GM23338 (cell line): ENCODE measurements around the gene PLBD1. TPM values are rescaled to one million over a fixed set of nuclear protein-coding genes. Genes with fewer than 3 reads are reported as not detected.

Experiments
- ATAC-seq: fragments of 200-7000 bp; cut with Tn5 transposase; 3 replicates; pipeline ENCODE4 v1.9.1; 2020
- DNase-seq: peaks from one replicate; pipeline ENCODE4 v3.0.0-alpha.2; 2015; ENCODE audit warnings: low spot score
- H2AFZ ChIP-seq: fragments of 200-600 bp; sonication (generic); 2 replicates; pipeline ENCODE4 v1.8.0; 2016; ENCODE audit warnings: antibody characterized with exemption, mild to moderate bottlenecking, moderate library complexity
- H3F3A ChIP-seq: fragments of 200-600 bp; sonication (generic); replicated peaks from 2 replicates; pipeline ENCODE4 v1.8.0; 2017; ENCODE audit warnings: antibody characterized with exemption, mixed run types, low read depth
- H3K27ac ChIP-seq: fragments of 200-600 bp; sonication (generic); 2 replicates; pipeline ENCODE4 v1.6.1; 2016; ENCODE audit warnings: low read depth
- H3K27me3 ChIP-seq: fragments of 200-600 bp; sonication (generic); 2 replicates; pipeline ENCODE4 v1.8.0; 2016; ENCODE audit warnings: mild to moderate bottlenecking, mixed run types, moderate library complexity; ENCODE audit not compliant: insufficient read depth
- H3K36me3 ChIP-seq: fragments of 200-600 bp; sonication (generic); 2 replicates; pipeline ENCODE4 v1.8.0; 2016; ENCODE audit warnings: mild to moderate bottlenecking; ENCODE audit not compliant: insufficient read depth
- H3K4me1 ChIP-seq: fragments of 200-600 bp; sonication (generic); 2 replicates; pipeline ENCODE4 v1.8.0; 2016; ENCODE audit warnings: mild to moderate bottlenecking, moderate library complexity; ENCODE audit not compliant: insufficient read depth
- H3K4me2 ChIP-seq: fragments of 200-600 bp; sonication (generic); 2 replicates; pipeline ENCODE4 v1.7.1; 2017; ENCODE audit warnings: mixed run types
- H3K4me3 ChIP-seq: fragments of 200-600 bp; sonication (generic); 2 replicates; pipeline ENCODE4 v1.6.1; 2016; ENCODE audit warnings: mixed run types
- H3K79me2 ChIP-seq: fragments of 200-600 bp; sonication (generic); replicated peaks from 2 replicates; pipeline ENCODE4 v1.8.0; 2017; ENCODE audit warnings: mild to moderate bottlenecking; ENCODE audit not compliant: insufficient read depth
- H3K9me2 ChIP-seq: fragments of 200-600 bp; sonication (generic); 2 replicates; pipeline ENCODE4 v1.8.0; 2017; ENCODE audit not compliant: insufficient read depth
- H4K20me1 ChIP-seq: fragments of 200-600 bp; sonication (generic); replicated peaks from 2 replicates; pipeline ENCODE4 v1.8.0; 2017; ENCODE audit warnings: mild to moderate bottlenecking; ENCODE audit not compliant: insufficient read depth
- H3K27ac Mint-ChIP-seq: 2 replicates; pipeline ENCODE4 v1.8.0; 2020; ENCODE audit warnings: inconsistent platforms, mild to moderate bottlenecking, moderate library complexity, mixed read lengths
- H3K27me3 Mint-ChIP-seq: 3 replicates; pipeline ENCODE4 v1.8.0; 2022; ENCODE audit warnings: low read depth, mild to moderate bottlenecking, moderate library complexity, mixed read lengths, inconsistent platforms; ENCODE audit not compliant: insufficient read depth, poor library complexity
- H3K36me3 Mint-ChIP-seq: 3 replicates; pipeline ENCODE4 v1.8.0; 2021; ENCODE audit warnings: low read depth, mild to moderate bottlenecking, inconsistent platforms, moderate library complexity, mixed read lengths
- H3K4me1 Mint-ChIP-seq: 3 replicates; pipeline ENCODE4 v1.8.0; 2020; ENCODE audit warnings: mild to moderate bottlenecking, inconsistent platforms, mixed read lengths
- H3K4me3 Mint-ChIP-seq: 3 replicates; pipeline ENCODE4 v1.8.0; 2021; ENCODE audit warnings: moderate library complexity, mild to moderate bottlenecking, inconsistent platforms, mixed read lengths
- H3K9me3 Mint-ChIP-seq: 3 replicates; pipeline ENCODE4 v1.8.0; 2020; ENCODE audit warnings: moderate library complexity, mild to moderate bottlenecking, inconsistent platforms, mixed read lengths
- CREB1 ChIP-seq: fragments of 250-450 bp; sonication (Bioruptor Pico); IDR thresholded peaks from 2 replicates; pipeline ENCODE4 v1.5.0; 2020; ENCODE audit warnings: low read depth, mild to moderate bottlenecking, moderate library complexity
- EZH2 ChIP-seq: fragments of 200-600 bp; sonication (generic); IDR thresholded peaks from one replicate; pipeline ENCODE4 v1.8.0; 2017; ENCODE audit warnings: antibody characterized with exemption, mild to moderate bottlenecking, low read depth; ENCODE audit not compliant: unreplicated experiment
- EZH2phosphoT487 ChIP-seq: fragments of 200-600 bp; sonication (generic); IDR thresholded peaks from one replicate; pipeline ENCODE4 v1.8.1; 2018; ENCODE audit warnings: antibody characterized with exemption; ENCODE audit not compliant: unreplicated experiment
- JUNB ChIP-seq: IDR thresholded peaks from one replicate; pipeline ENCODE4 v1.6.1; 2016; ENCODE audit warnings: antibody characterized with exemption; ENCODE audit not compliant: unreplicated experiment
- NANOG ChIP-seq: IDR thresholded peaks from 2 replicates; pipeline ENCODE4 v1.6.1; 2016; ENCODE audit warnings: antibody characterized with exemption, borderline replicate concordance
- POLR2AphosphoS5 ChIP-seq: IDR thresholded peaks from 2 replicates; pipeline ENCODE4 v1.6.1; 2016; ENCODE audit warnings: antibody characterized with exemption, low read depth
- STAT1 ChIP-seq: IDR thresholded peaks from one replicate; pipeline ENCODE4 v1.6.1; 2016; ENCODE audit warnings: antibody characterized with exemption; ENCODE audit not compliant: unreplicated experiment
- ZNF114 ChIP-seq: fragments of 250-450 bp; sonication (Bioruptor Pico); IDR thresholded peaks from 2 replicates; pipeline ENCODE4 v1.5.0; 2020; ENCODE audit warnings: mild to moderate bottlenecking, moderate library complexity
- ZNF331 ChIP-seq: fragments of 250-450 bp; sonication (Bioruptor Pico); IDR thresholded peaks from 2 replicates; pipeline ENCODE4 v1.5.0; 2020; ENCODE audit warnings: low read depth, mild to moderate bottlenecking, moderate library complexity
- polyA plus RNA-seq: library from polyadenylated mRNA; unstranded; fragments of >200 nt; fragmentation: Nextera tagmentation; extraction: Ambion mirVana; gene quantifications from 2 replicates; pipeline ENCODE4 v1.2.1, GENCODE V29; 2016
- total RNA-seq: library from RNA; depleted of rRNA; stranded (reverse); fragments of >200 nt; shearing (Covaris generic); gene quantifications from 2 replicates; pipeline ENCODE4 v1.2.3, GENCODE V29; 2014
- TF ChIP-seq, protein P1 (sequence below): IDR thresholded peaks from 2 replicates; pipeline ENCODE4 v1.6.1; 2016; ENCODE audit warnings: antibody characterized with exemption
- TF ChIP-seq, protein P2 (sequence below): fragments of 250-450 bp; sonication (Bioruptor Pico); IDR thresholded peaks from 2 replicates; pipeline ENCODE4 v1.5.0; 2020; ENCODE audit warnings: mild to moderate bottlenecking, moderate library complexity
- TF ChIP-seq, protein P3 (sequence below), 2 experiments: fragments of 200-600 bp in 1 of 2; sonication (generic) in 1 of 2; conservative IDR thresholded peaks; 2 replicates each; pipeline versions ENCODE4 v1.5.1 to v1.6.1; 2016 to 2017; ENCODE audit warnings: antibody characterized with exemption in 2 of 2, low read depth in 2 of 2, mild to moderate bottlenecking in 2 of 2, moderate library complexity in 1 of 2
- TF ChIP-seq, protein P4 (sequence below): IDR thresholded peaks from one replicate; pipeline ENCODE4 v1.6.1; 2018; ENCODE audit warnings: antibody characterized with exemption; ENCODE audit not compliant: unreplicated experiment

Gene PLBD1
- total and polyA plus RNA-seq, 2 experiments from 2014 or later: 10.2 to 16.3 TPM

DNA sequence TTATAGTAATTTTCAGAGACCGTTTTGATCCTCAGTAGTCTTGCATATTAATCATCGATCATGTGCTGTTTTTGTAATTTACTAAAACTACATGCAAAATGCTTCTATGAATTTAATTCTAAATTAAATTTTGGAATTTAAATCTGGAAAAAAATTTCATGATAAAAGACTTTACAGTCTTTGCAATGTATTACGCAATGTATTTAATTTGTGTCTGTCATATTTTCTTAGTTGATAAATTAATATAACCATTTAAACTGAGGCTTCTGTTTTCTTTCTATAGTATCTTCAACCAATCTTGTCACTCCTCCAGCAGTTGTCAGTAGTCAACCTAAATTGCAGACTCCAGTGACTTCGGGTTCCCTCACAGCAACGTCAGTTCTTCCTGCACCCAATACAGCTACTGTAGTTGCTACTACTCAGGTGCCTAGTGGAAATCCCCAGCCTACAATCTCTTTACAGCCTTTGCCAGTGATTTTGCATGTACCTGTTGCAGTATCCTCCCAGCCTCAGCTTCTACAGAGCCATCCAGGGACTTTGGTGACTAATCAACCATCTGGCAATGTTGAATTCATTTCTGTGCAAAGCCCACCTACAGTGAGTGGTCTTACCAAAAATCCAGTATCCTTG lies 107.4 kb downstream of the PLBD1 start:
- Histone ChIP-seq H3K79me2 (peaks cover 53% of the 10 kb centered on the region), H3K4me2 (no peak overlapping the region), H3F3A (no peaks in the 10 kb centered on the region), H4K20me1 (peaks cover 12% of the 10 kb centered on the region; the same call in 1 of the 2 replicates), H3K36me3 (peaks cover 28% of the 10 kb centered on the region), H2AFZ (no peak overlapping the region), H3K27me3 (no peaks in the 10 kb centered on the region), H3K4me1 (peaks cover 20% of the 10 kb centered on the region; the same call in 1 of the 2 replicates), H3K9me2 (no peaks in the 10 kb centered on the region), H3K27ac (no peak overlapping the region), H3K4me3 (no peak overlapping the region)
- peaks cover 46% of the 10 kb centered on the region for H3K36me3 Mint-ChIP-seq
- peaks cover 12% of the 10 kb centered on the region; the same call in 2 of the 3 replicates for H3K4me1 Mint-ChIP-seq
- H3K4me3 Mint-ChIP-seq: no peak overlapping the region
- H3K27ac Mint-ChIP-seq: no peak overlapping the region
- no peak for DNase-seq
- TF ChIP-seq EZH2phosphoT487 (no peak), ZNF114 (no peak), JUNB (no peak), POLR2AphosphoS5 (no peak), ZNF331 (CRISPR knock-in tag) (no peak), EZH2 (no peak), CREB1 (CRISPR knock-in tag) (no peak), STAT1 (no peak), NANOG (no peak)
- TF ChIP-seq, protein P1, sequence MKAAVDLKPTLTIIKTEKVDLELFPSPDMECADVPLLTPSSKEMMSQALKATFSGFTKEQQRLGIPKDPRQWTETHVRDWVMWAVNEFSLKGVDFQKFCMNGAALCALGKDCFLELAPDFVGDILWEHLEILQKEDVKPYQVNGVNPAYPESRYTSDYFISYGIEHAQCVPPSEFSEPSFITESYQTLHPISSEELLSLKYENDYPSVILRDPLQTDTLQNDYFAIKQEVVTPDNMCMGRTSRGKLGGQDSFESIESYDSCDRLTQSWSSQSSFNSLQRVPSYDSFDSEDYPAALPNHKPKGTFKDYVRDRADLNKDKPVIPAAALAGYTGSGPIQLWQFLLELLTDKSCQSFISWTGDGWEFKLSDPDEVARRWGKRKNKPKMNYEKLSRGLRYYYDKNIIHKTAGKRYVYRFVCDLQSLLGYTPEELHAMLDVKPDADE: no peak
- TF ChIP-seq, protein P2, sequence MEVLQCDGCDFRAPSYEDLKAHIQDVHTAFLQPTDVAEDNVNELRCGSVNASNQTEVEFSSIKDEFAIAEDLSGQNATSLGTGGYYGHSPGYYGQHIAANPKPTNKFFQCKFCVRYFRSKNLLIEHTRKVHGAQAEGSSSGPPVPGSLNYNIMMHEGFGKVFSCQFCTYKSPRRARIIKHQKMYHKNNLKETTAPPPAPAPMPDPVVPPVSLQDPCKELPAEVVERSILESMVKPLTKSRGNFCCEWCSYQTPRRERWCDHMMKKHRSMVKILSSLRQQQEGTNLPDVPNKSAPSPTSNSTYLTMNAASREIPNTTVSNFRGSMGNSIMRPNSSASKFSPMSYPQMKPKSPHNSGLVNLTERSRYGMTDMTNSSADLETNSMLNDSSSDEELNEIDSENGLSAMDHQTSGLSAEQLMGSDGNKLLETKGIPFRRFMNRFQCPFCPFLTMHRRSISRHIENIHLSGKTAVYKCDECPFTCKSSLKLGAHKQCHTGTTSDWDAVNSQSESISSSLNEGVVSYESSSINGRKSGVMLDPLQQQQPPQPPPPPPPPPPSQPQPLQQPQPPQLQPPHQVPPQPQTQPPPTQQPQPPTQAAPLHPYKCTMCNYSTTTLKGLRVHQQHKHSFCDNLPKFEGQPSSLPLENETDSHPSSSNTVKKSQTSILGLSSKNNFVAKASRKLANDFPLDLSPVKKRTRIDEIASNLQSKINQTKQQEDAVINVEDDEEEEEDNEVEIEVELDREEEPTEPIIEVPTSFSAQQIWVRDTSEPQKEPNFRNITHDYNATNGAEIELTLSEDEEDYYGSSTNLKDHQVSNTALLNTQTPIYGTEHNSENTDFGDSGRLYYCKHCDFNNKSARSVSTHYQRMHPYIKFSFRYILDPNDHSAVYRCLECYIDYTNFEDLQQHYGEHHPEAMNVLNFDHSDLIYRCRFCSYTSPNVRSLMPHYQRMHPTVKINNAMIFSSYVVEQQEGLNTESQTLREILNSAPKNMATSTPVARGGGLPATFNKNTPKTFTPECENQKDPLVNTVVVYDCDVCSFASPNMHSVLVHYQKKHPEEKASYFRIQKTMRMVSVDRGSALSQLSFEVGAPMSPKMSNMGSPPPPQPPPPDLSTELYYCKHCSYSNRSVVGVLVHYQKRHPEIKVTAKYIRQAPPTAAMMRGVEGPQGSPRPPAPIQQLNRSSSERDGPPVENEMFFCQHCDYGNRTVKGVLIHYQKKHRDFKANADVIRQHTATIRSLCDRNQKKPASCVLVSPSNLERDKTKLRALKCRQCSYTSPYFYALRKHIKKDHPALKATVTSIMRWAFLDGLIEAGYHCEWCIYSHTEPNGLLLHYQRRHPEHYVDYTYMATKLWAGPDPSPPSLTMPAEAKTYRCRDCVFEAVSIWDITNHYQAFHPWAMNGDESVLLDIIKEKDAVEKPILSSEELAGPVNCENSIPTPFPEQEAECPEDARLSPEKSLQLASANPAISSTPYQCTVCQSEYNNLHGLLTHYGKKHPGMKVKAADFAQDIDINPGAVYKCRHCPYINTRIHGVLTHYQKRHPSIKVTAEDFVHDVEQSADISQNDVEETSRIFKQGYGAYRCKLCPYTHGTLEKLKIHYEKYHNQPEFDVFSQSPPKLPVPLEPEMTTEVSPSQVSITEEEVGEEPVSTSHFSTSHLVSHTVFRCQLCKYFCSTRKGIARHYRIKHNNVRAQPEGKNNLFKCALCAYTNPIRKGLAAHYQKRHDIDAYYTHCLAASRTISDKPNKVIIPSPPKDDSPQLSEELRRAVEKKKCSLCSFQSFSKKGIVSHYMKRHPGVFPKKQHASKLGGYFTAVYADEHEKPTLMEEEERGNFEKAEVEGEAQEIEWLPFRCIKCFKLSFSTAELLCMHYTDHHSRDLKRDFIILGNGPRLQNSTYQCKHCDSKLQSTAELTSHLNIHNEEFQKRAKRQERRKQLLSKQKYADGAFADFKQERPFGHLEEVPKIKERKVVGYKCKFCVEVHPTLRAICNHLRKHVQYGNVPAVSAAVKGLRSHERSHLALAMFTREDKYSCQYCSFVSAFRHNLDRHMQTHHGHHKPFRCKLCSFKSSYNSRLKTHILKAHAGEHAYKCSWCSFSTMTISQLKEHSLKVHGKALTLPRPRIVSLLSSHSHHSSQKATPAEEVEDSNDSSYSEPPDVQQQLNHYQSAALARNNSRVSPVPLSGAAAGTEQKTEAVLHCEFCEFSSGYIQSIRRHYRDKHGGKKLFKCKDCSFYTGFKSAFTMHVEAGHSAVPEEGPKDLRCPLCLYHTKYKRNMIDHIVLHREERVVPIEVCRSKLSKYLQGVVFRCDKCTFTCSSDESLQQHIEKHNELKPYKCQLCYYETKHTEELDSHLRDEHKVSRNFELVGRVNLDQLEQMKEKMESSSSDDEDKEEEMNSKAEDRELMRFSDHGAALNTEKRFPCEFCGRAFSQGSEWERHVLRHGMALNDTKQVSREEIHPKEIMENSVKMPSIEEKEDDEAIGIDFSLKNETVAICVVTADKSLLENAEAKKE (CRISPR knock-in tag): no peak
- TF ChIP-seq, protein P3, sequence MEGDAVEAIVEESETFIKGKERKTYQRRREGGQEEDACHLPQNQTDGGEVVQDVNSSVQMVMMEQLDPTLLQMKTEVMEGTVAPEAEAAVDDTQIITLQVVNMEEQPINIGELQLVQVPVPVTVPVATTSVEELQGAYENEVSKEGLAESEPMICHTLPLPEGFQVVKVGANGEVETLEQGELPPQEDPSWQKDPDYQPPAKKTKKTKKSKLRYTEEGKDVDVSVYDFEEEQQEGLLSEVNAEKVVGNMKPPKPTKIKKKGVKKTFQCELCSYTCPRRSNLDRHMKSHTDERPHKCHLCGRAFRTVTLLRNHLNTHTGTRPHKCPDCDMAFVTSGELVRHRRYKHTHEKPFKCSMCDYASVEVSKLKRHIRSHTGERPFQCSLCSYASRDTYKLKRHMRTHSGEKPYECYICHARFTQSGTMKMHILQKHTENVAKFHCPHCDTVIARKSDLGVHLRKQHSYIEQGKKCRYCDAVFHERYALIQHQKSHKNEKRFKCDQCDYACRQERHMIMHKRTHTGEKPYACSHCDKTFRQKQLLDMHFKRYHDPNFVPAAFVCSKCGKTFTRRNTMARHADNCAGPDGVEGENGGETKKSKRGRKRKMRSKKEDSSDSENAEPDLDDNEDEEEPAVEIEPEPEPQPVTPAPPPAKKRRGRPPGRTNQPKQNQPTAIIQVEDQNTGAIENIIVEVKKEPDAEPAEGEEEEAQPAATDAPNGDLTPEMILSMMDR (conservative IDR thresholded peaks at IDR 0.05; ENCODE audit: low read depth in 2 of 2): no peak
- TF ChIP-seq, protein P4, sequence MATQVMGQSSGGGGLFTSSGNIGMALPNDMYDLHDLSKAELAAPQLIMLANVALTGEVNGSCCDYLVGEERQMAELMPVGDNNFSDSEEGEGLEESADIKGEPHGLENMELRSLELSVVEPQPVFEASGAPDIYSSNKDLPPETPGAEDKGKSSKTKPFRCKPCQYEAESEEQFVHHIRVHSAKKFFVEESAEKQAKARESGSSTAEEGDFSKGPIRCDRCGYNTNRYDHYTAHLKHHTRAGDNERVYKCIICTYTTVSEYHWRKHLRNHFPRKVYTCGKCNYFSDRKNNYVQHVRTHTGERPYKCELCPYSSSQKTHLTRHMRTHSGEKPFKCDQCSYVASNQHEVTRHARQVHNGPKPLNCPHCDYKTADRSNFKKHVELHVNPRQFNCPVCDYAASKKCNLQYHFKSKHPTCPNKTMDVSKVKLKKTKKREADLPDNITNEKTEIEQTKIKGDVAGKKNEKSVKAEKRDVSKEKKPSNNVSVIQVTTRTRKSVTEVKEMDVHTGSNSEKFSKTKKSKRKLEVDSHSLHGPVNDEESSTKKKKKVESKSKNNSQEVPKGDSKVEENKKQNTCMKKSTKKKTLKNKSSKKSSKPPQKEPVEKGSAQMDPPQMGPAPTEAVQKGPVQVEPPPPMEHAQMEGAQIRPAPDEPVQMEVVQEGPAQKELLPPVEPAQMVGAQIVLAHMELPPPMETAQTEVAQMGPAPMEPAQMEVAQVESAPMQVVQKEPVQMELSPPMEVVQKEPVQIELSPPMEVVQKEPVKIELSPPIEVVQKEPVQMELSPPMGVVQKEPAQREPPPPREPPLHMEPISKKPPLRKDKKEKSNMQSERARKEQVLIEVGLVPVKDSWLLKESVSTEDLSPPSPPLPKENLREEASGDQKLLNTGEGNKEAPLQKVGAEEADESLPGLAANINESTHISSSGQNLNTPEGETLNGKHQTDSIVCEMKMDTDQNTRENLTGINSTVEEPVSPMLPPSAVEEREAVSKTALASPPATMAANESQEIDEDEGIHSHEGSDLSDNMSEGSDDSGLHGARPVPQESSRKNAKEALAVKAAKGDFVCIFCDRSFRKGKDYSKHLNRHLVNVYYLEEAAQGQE: no peak
- no peaks in the 10 kb centered on the region for H3K9me3 Mint-ChIP-seq
- no peak for ATAC-seq
- no peaks in the 10 kb centered on the region for H3K27me3 Mint-ChIP-seq
